Effector memory CD4-positive, alpha-beta T cell (primary cell): Measurements from ENCODE around the gene FTH1.

Source experiments
- DNase-seq, 3 donors: peaks; one replicate each; pipeline ENCODE4 v3.0.0-alpha.2; 2020
- H3K27ac ChIP-seq: 2 replicates; pipeline ENCODE4 v1.7.0; 2013; ENCODE audit warnings: mild to moderate bottlenecking, low read length, moderate library complexity; ENCODE audit not compliant: insufficient read depth, poor library complexity, severe bottlenecking
- H3K27me3 ChIP-seq: replicated peaks from 2 replicates; pipeline ENCODE4 v1.7.0; 2013; ENCODE audit warnings: mild to moderate bottlenecking, low read length; ENCODE audit not compliant: insufficient read depth, control insufficient read depth, poor library complexity, severe bottlenecking
- H3K36me3 ChIP-seq: 2 replicates; pipeline ENCODE4 v1.7.0; 2013; ENCODE audit warnings: mild to moderate bottlenecking, low read length, moderate library complexity; ENCODE audit not compliant: control insufficient read depth, insufficient read depth
- H3K4me1 ChIP-seq: 2 replicates; pipeline ENCODE4 v1.7.0; 2013; ENCODE audit warnings: low read length, mild to moderate bottlenecking; ENCODE audit not compliant: control insufficient read depth, insufficient read depth, poor library complexity, severe bottlenecking
- H3K4me3 ChIP-seq: 2 replicates; pipeline ENCODE4 v1.7.0; 2013; ENCODE audit warnings: low read length, low read depth, mild to moderate bottlenecking; ENCODE audit not compliant: insufficient read depth, poor library complexity, severe bottlenecking
- H3K9me3 ChIP-seq: 2 replicates; pipeline ENCODE4 v1.7.0; 2013; ENCODE audit warnings: mild to moderate bottlenecking, low read length, moderate library complexity; ENCODE audit not compliant: control insufficient read depth
- total RNA-seq, 3 donors: gene quantifications; one replicate each; lab custom pipeline; 2026; lab: John Stamatoyannopoulos, UW

FTH1 gene
- 691 to 1,112 (median 782) reads per million in 3 donors for total RNA-seq

GRCh38 chr11:61967116-61967923 lies at the start of gene FTH1:
Gene FTH1, minus strand, starts transcription at chr11:61967634. Its CDS starts 209 bp downstream, at chr11:61967425.
- Histone ChIP-seq H3K27me3 (no peaks in the 10 kb centered on the region), H3K27ac (peak within 1 kb of the TSS; percentile 88), H3K4me3 (peak within 1 kb of the TSS; percentile 85), H3K36me3 (peaks cover 14% of the 10 kb centered on the region), H3K9me3 (no peaks in the 10 kb centered on the region), H3K4me1 (peaks cover 6% of the 10 kb centered on the region)
- DNase-seq: peak; percentile 84 to 89 (median 85)

DNA sequence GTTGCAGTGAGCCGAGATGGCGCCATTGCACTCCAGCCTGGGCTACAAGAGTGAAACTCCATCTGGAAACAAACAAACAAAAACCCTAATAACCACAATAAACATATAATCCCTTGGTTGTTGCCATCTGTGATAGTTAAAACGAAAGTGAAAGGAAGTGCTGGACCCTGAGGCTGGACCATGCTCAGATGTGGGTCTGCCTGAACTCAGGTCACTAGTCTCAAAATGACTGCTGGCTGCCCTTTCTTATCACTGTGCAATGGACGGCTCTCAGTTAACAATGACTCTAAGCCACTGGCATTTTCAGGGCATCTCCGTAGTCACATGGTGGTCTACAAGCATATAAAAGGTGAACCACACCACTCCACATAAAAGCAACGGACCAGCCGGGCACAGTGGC lies 48.2 kb upstream of the FTH1 start:
- Histone ChIP-seq H3K27me3 (no peaks in the 10 kb centered on the region), H3K36me3 (no peaks in the 10 kb centered on the region), H3K27ac (no peak overlapping the region), H3K4me1 (no peaks in the 10 kb centered on the region), H3K9me3 (no peaks in the 10 kb centered on the region), H3K4me3 (no peak overlapping the region)
- DNase-seq: no peak

- Histone ChIP-seq H3K27ac (no peak overlapping the region), H3K36me3 (no peaks in the 10 kb centered on the region), H3K9me3 (no peaks in the 10 kb centered on the region), H3K27me3 (no peaks in the 10 kb centered on the region), H3K4me3 (no peak overlapping the region), H3K4me1 (no peaks in the 10 kb centered on the region)
- DNase-seq: no peak
These were observed 46.4 kb upstream of the FTH1 start for GRCh38 chr11:62013537-62014476.

- Histone ChIP-seq H3K36me3 (no peaks in the 10 kb centered on the region), H3K27ac (no peak overlapping the region), H3K4me1 (no peaks in the 10 kb centered on the region), H3K27me3 (no peaks in the 10 kb centered on the region), H3K9me3 (no peaks in the 10 kb centered on the region), H3K4me3 (no peak overlapping the region)
- DNase-seq: no peak
These were observed 45.5 kb upstream of the FTH1 start for GRCh38 chr11:62012832-62013461.

GRCh38 chr11:62012451-62012831 lies 45.0 kb upstream of the FTH1 start:
- no peaks in the 10 kb centered on the region for H3K27me3 ChIP-seq
- no peaks in the 10 kb centered on the region for H3K36me3 ChIP-seq
- H3K4me3 ChIP-seq: no peak overlapping the region
- no peaks in the 10 kb centered on the region for H3K4me1 ChIP-seq
- H3K27ac ChIP-seq: no peak overlapping the region
- no peak for DNase-seq
- no peaks in the 10 kb centered on the region for H3K9me3 ChIP-seq

- H3K27ac ChIP-seq: no peak overlapping the region
- H3K36me3 ChIP-seq: no peaks in the 10 kb centered on the region
- H3K4me1 ChIP-seq: no peaks in the 10 kb centered on the region
- no peaks in the 10 kb centered on the region for H3K9me3 ChIP-seq
- no peaks in the 10 kb centered on the region for H3K27me3 ChIP-seq
- DNase-seq: no peak
- no peak overlapping the region for H3K4me3 ChIP-seq
These were observed 44.4 kb upstream of the FTH1 start for GRCh38 chr11:62011881-62012280.

- H3K9me3 ChIP-seq: no peaks in the 10 kb centered on the region
- no peaks in the 10 kb centered on the region for H3K36me3 ChIP-seq
- no peaks in the 10 kb centered on the region for H3K4me1 ChIP-seq
- no peak overlapping the region for H3K27ac ChIP-seq
- no peaks in the 10 kb centered on the region for H3K27me3 ChIP-seq
- DNase-seq: no peak
- H3K4me3 ChIP-seq: no peak overlapping the region
These were observed 43.6 kb upstream of the FTH1 start for GRCh38 chr11:62010935-62011528.

GRCh38 chr11:62008193-62008592 lies 40.8 kb upstream of the FTH1 start:
- DNase-seq: no peak
- no peaks in the 10 kb centered on the region for H3K4me1 ChIP-seq
- no peak overlapping the region for H3K27ac ChIP-seq
- no peaks in the 10 kb centered on the region for H3K27me3 ChIP-seq
- H3K36me3 ChIP-seq: no peaks in the 10 kb centered on the region
- H3K9me3 ChIP-seq: no peaks in the 10 kb centered on the region
- H3K4me3 ChIP-seq: no peak overlapping the region

DNA sequence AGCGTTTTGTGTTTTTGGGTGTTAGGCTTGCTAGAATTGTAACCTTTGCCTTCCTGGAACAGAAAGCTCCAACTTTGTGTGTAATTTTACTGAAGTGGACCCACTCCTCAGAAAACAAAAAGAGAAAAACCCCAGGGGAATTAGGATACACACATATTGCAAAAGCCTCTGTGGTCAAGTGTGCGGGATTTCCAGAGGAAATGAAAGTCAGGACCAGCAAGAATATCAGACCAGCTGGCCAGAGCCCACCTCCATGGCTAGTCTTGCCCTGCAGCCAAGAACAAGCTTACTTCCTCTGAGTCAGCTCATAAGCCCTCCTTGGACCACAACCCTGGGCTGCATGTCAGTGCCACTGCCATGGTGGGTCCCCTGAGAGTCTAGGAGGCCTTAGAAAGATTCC lies 37.0 kb upstream of the FTH1 start:
- no peak overlapping the region for H3K4me3 ChIP-seq
- DNase-seq: no peak
- no peak overlapping the region for H3K27ac ChIP-seq
- H3K36me3 ChIP-seq: no peaks in the 10 kb centered on the region
- peaks cover 3% of the 10 kb centered on the region for H3K9me3 ChIP-seq
- H3K4me1 ChIP-seq: no peaks in the 10 kb centered on the region
- H3K27me3 ChIP-seq: no peaks in the 10 kb centered on the region
